ENCODE results near the gene RIC8A.
"Not testable (repeated sequence)": the region's sequence is repeated elsewhere in the genome, so short reads cannot be mapped to it uniquely, and the experiment has no call there.

RIC8A gene

GRCh38 chr11:207208-207862 lies at the start of gene RIC8A, which contains the start of gene BET1L:
Gene RIC8A (plus strand): TSS chr11:207708. CDS start chr11:208855, 1,147 bp downstream.
Gene BET1L (minus strand): TSS chr11:207399. CDS start chr11:207321, 78 bp downstream.
- peak within 1 kb of the TSS; percentile 99 for H3K4me3 ChIP-seq (ENCODE audit: low read depth, low read length)
- peak; percentile 99 for DNase-seq (ENCODE audit: low read depth)

- not testable (repeated sequence) for H3K4me3 ChIP-seq (ENCODE audit: low read depth, low read length); DNase-seq (ENCODE audit: low read depth)
These were observed 27.3 kb upstream of the RIC8A start for GRCh38 chr11:180242-180641.

- H3K4me3 ChIP-seq (ENCODE audit: low read depth, low read length); DNase-seq (ENCODE audit: low read depth): not testable (repeated sequence)
These were observed 18.2 kb upstream of the RIC8A start for GRCh38 chr11:189200-189783.

GRCh38 chr11:189843-190311 lies 17.6 kb upstream of the RIC8A start:
- not testable (repeated sequence) for DNase-seq (ENCODE audit: low read depth); H3K4me3 ChIP-seq (ENCODE audit: low read depth, low read length)

GRCh38 chr11:190546-190945 lies 17.0 kb upstream of the RIC8A start:
- DNase-seq (ENCODE audit: low read depth): not testable (repeated sequence)

GRCh38 chr11:191490-192478 lies 15.7 kb upstream of the RIC8A start:
- DNase-seq (ENCODE audit: low read depth); H3K4me3 ChIP-seq (ENCODE audit: low read depth, low read length): not testable (repeated sequence)

More at GRCh38 chr11:190546-190945, 17.0 kb upstream of the RIC8A start:
- not testable (repeated sequence) for H3K4me3 ChIP-seq (ENCODE audit: low read depth, low read length)

- DNase-seq (ENCODE audit: low read depth); H3K4me3 ChIP-seq (ENCODE audit: low read depth, low read length): not testable (repeated sequence)
These were observed 14.8 kb upstream of the RIC8A start, which contains the start of gene SCGB1C1 for GRCh38 chr11:192674-193128. Gene SCGB1C1 (plus strand): TSS chr11:193078. CDS start chr11:193100, 22 bp downstream.

GRCh38 chr11:193481-193880 lies 14.0 kb upstream of the RIC8A start:
- DNase-seq (ENCODE audit: low read depth); H3K4me3 ChIP-seq (ENCODE audit: low read depth, low read length): not testable (repeated sequence)

- no peak for DNase-seq (ENCODE audit: low read depth)
- no peak overlapping the region for H3K4me3 ChIP-seq (ENCODE audit: low read depth, low read length)
These were observed 10.4 kb upstream of the RIC8A start for GRCh38 chr11:196786-197731.

- no peak for DNase-seq (ENCODE audit: low read depth)
- no peak overlapping the region for H3K4me3 ChIP-seq (ENCODE audit: low read depth, low read length)
These were observed 9.7 kb upstream of the RIC8A start for GRCh38 chr11:197741-198235.

GRCh38 chr11:198236-198806 lies 9.2 kb upstream of the RIC8A start:
- no peak for DNase-seq (ENCODE audit: low read depth)
- H3K4me3 ChIP-seq (ENCODE audit: low read depth, low read length): no peak overlapping the region

GRCh38 chr11:199004-199581 lies 8.4 kb upstream of the RIC8A start:
- DNase-seq (ENCODE audit: low read depth): no peak

GRCh38 chr11:199782-200181 lies 7.7 kb upstream of the RIC8A start:
- no peak overlapping the region for H3K4me3 ChIP-seq (ENCODE audit: low read depth, low read length)
- no peak for DNase-seq (ENCODE audit: low read depth)

More at GRCh38 chr11:199004-199581, 8.4 kb upstream of the RIC8A start:
- no peak overlapping the region for H3K4me3 ChIP-seq (ENCODE audit: low read depth, low read length)

GRCh38 chr11:200224-201003 lies 7.1 kb upstream of the RIC8A start:
- no peak for DNase-seq (ENCODE audit: low read depth)
- no peak overlapping the region for H3K4me3 ChIP-seq (ENCODE audit: low read depth, low read length)

GRCh38 chr11:201966-202365 lies 5.5 kb upstream of the RIC8A start:
- DNase-seq (ENCODE audit: low read depth): no peak
- H3K4me3 ChIP-seq (ENCODE audit: low read depth, low read length): no peak overlapping the region

- H3K4me3 ChIP-seq (ENCODE audit: low read depth, low read length): no peak overlapping the region
- DNase-seq (ENCODE audit: low read depth): no peak
These were observed 5.0 kb upstream of the RIC8A start for GRCh38 chr11:202490-202889.
